Measurements from ENCODE around the gene RASAL2.

DNA sequence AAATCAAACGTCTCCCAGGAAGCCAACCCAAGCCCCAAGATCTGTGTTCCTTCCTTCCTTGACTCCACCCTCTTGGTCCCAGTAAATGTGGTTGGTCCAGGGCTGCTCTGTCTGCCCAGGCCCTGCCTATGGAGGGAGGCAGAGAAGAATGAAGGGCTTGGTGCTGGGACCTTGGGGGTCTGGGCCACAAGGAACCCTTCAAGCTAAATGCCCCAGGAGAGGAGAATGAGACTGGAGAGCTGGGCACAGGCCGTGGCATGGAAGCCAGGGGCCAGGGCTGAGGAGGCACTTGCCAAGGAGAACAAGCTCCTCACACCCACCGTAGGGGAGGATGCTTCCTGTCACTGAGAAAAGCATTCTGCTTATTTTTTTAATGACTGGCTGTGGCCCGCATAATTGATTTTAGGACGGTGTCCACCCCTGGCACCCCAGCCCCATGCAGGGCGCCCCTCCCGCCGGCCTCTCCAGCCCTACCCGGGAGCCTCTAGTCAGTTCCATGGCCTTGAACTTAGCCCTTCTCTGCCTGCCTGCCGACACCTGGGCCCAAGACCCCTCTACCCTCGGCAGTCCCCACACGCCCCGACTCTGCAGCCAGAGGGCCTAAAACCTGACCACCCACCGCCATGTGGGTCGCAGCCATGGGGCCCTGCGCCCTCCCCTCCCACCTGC lies 402.0 kb downstream of the RASAL2 start:
- TF ChIP-seq, protein P1, sequence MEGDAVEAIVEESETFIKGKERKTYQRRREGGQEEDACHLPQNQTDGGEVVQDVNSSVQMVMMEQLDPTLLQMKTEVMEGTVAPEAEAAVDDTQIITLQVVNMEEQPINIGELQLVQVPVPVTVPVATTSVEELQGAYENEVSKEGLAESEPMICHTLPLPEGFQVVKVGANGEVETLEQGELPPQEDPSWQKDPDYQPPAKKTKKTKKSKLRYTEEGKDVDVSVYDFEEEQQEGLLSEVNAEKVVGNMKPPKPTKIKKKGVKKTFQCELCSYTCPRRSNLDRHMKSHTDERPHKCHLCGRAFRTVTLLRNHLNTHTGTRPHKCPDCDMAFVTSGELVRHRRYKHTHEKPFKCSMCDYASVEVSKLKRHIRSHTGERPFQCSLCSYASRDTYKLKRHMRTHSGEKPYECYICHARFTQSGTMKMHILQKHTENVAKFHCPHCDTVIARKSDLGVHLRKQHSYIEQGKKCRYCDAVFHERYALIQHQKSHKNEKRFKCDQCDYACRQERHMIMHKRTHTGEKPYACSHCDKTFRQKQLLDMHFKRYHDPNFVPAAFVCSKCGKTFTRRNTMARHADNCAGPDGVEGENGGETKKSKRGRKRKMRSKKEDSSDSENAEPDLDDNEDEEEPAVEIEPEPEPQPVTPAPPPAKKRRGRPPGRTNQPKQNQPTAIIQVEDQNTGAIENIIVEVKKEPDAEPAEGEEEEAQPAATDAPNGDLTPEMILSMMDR (IDR thresholded peaks at IDR 0.05) = no peak
- no peak for TF ChIP-seq EZH2 (IDR thresholded peaks at IDR 0.05)

All from neural progenitor cell (in vitro differentiated cells).